Panc1 (cell line): ENCODE results near the gene LONP2. TPM values are rescaled to one million over a fixed set of nuclear protein-coding genes. Genes with fewer than 3 reads are reported as not detected.

Experiments used
- ATAC-seq: fragments of 200-7000 bp; cut with Tn5 transposase; 2 replicates; pipeline ENCODE4 v1.9.1; 2020; ENCODE audit warnings: mild to moderate bottlenecking, moderate library complexity
- BruUV-seq: library from RNA; stranded (reverse); fragments of 400-500 nt; replicated peaks from 2 replicates; lab custom pipeline; 2021; lab: Mats Ljungman, UMichigan
- CTCF ChIA-PET: fragments of 300-600 bp; sonication (Branson Sonifier 250); formaldehyde crosslinking; loops from one replicate; lab custom pipeline; 2022; ENCODE audit warnings: antibody characterized with exemption; lab: Charles Lee
- POLR2A ChIA-PET: fragments of 300-600 bp; sonication (Branson Sonifier 250); formaldehyde crosslinking; loops from one replicate; lab custom pipeline; 2022; ENCODE audit warnings: antibody characterized with exemption; lab: Charles Lee
- DNase-seq: peaks from one replicate; pipeline ENCODE4 v3.0.0-alpha.2; 2010; ENCODE audit warnings: low read depth, low spot score
- H3K27ac ChIP-seq: 2 replicates; pipeline ENCODE4 v1.5.1; 2011; ENCODE audit warnings: mild to moderate bottlenecking, low read length, inconsistent platforms
- H3K27me3 ChIP-seq: fragments of 200-500 bp; sonication (Bioruptor generic); 2 replicates; pipeline ENCODE4 v1.6.0; 2014; ENCODE audit warnings: low read length, inconsistent platforms; ENCODE audit not compliant: control insufficient read depth, insufficient read depth
- H3K36me3 ChIP-seq: fragments of 200-500 bp; sonication (Bioruptor generic); 2 replicates; pipeline ENCODE4 v1.5.1; 2014; ENCODE audit warnings: inconsistent platforms, mild to moderate bottlenecking, low read length, moderate library complexity; ENCODE audit not compliant: control insufficient read depth, insufficient read depth
- H3K4me1 ChIP-seq: 2 replicates; pipeline ENCODE4 v1.5.1; 2011; ENCODE audit warnings: inconsistent platforms, mild to moderate bottlenecking, low read length, moderate library complexity; ENCODE audit not compliant: control insufficient read depth, insufficient read depth
- H3K4me3 ChIP-seq, 2 experiments: 2 replicates each; pipeline ENCODE4 v1.5.1; 2011 to 2012; ENCODE audit warnings: low read depth in 2 of 2, low read length in 2 of 2, mild to moderate bottlenecking in 2 of 2, inconsistent platforms in 1 of 2, moderate library complexity in 1 of 2
- H3K9me3 ChIP-seq: fragments of 200-500 bp; sonication (Bioruptor generic); 2 replicates; pipeline ENCODE4 v1.5.1; 2014; ENCODE audit warnings: low read depth, mild to moderate bottlenecking, inconsistent platforms, low read length, moderate library complexity; ENCODE audit not compliant: control insufficient read depth, insufficient read depth
- POLR2AphosphoS5 ChIP-seq: IDR thresholded peaks from 2 replicates; pipeline ENCODE4 v1.6.1; 2012; ENCODE audit warnings: mild to moderate bottlenecking, low read depth, low read length, moderate library complexity
- SIN3A ChIP-seq: IDR thresholded peaks from 2 replicates; pipeline ENCODE4 v1.6.1; 2012; ENCODE audit warnings: low read depth, mild to moderate bottlenecking, low read length, moderate library complexity, borderline replicate concordance; ENCODE audit not compliant: insufficient read depth
- in situ Hi-C: cut with HindIII; loops from 2 replicates; pipeline ENCODE4 v1.10.0; 2016; ENCODE audit warnings: low sequenced_read_pairs, low pct_unique_long_range_greater_than_20kb
- intact Hi-C: fragments of 100-400 bp; cut with micrococcal nuclease; formaldehyde crosslinking; loops from one replicate; pipeline ENCODE4 v1.10.0; 2022; ENCODE audit not compliant: unreplicated experiment
- total RNA-seq: library from RNA; stranded (reverse); gene quantifications from one replicate; pipeline ENCODE4 v1.2.1, GENCODE V29; 2021; ENCODE audit not compliant: unreplicated experiment

The LONP2 gene
- total RNA-seq, 1 experiment from 2014 or later = 22.9 TPM

- POLR2A ChIA-PET = no interaction called here
- no peak for DNase-seq
- Histone ChIP-seq H3K4me3 (no peak overlapping the region), H3K4me1 (no peaks in the 10 kb centered on the region), H3K36me3 (no peaks in the 10 kb centered on the region), H3K27me3 (no peaks in the 10 kb centered on the region), H3K9me3 (no peaks in the 10 kb centered on the region), H3K27ac (no peak overlapping the region)
- CTCF ChIA-PET = no interaction called here
- TF ChIP-seq SIN3A (no peak), POLR2AphosphoS5 (no peak)
- BruUV-seq = no TSS peak
- in situ Hi-C loops = no loop called here
- intact Hi-C loops = no loop called here
- ATAC-seq = no peak
Observed at GRCh38 chr16:48405907-48406306, 161.8 kb downstream of the LONP2 start.

Other genes starting within 250 kb of the LONP2 start
- gene ABCC12, start 88.3 kb upstream of the LONP2 start, total RNA-seq = not detected
- gene ABCC11, start 3.2 kb downstream of the LONP2 start, total RNA-seq = not detected
- 18.8 TPM for gene SIAH1, start 141.1 kb downstream of the LONP2 start, total RNA-seq